Heart left ventricle (tissue), 13 donors: ENCODE measurements around the gene DAPK3.

ENCODE experiments used
- POLR2A ChIP-seq, 2 donors: fragments of 450-650 bp; IDR thresholded peaks; one replicate each; pipeline ENCODE4 v1.6.1; 2017; ENCODE audit warnings: antibody characterized with exemption in 2 of 2, mild to moderate bottlenecking in 2 of 2, moderate library complexity in 2 of 2
- TF ChIP-seq, protein P1 (sequence below), 12 donors: fragments of 200-600 bp; sonication (generic) in 4 of 12; IDR thresholded peaks; one replicate each; pipeline versions ENCODE4 v1.5.0 to v1.8.0; 2018 to 2022; ENCODE audit warnings: antibody characterized with exemption in 12 of 12, mild to moderate bottlenecking in 5 of 12
- donor health status: ischemic (EF 13 %, LVEDD 7.1; RV severe dilation, severe dysfunction).
- donor health status: DM: no; HTN: yes; CAD: no.
- donor health status: DM: no; HTN: no; CAD: no.
- donor health status: ischemic (EF 25% LVEDD 6.9; RV normal size, moderate dysfunction).
- donor health status: ischemic (EF 25% LVEDD 5.7; RV mildly dilated, moderate dysfunction).
- donor health status: ischemic (EF 35%, LVEDD 5.7; RV mildly dilated, moderate dysfunction).
- donor health status: nonischemic (EF 11% LVEDD 7.7; RV severe dilation, severe dysfunction).
- donor health status: DM: yes; HTN: yes; CAD: no.
- donor health status: PGD.
- donor health status: ischemic (EF 29% LVEDD 5.4; RV normal size, mild dysfunction).
- donor health status: nonischemic (EF 23%, LVEDD 6.1; RV moderate dilation, normal function).

DNA sequence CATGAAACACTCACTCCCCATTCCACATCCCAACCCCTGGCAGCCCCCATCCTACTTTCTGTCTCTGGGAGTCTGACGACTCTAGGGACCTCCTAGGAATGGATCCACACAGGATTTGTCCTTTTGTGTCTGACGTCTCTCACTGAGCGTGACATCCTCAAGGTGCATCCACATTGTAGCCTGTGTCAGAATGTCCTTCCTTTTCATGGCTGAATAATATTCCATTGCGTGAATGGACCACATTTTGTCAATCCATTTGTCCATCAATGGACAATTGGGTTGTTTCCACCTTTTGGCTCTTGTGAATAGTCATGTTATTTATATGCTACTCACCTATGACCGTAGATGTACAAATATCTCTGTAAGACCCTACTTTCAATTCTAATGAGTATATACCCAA is 54.9 kb downstream of the DAPK3 start:
- TF ChIP-seq, protein P1, sequence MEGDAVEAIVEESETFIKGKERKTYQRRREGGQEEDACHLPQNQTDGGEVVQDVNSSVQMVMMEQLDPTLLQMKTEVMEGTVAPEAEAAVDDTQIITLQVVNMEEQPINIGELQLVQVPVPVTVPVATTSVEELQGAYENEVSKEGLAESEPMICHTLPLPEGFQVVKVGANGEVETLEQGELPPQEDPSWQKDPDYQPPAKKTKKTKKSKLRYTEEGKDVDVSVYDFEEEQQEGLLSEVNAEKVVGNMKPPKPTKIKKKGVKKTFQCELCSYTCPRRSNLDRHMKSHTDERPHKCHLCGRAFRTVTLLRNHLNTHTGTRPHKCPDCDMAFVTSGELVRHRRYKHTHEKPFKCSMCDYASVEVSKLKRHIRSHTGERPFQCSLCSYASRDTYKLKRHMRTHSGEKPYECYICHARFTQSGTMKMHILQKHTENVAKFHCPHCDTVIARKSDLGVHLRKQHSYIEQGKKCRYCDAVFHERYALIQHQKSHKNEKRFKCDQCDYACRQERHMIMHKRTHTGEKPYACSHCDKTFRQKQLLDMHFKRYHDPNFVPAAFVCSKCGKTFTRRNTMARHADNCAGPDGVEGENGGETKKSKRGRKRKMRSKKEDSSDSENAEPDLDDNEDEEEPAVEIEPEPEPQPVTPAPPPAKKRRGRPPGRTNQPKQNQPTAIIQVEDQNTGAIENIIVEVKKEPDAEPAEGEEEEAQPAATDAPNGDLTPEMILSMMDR (IDR thresholded peaks at IDR 0.05): no peak
- no peak for TF ChIP-seq POLR2A (IDR thresholded peaks at IDR 0.05)
